Renal cortex interstitium (tissue), 11 donors: ENCODE measurements around the gene PIEZO1. TPM values are rescaled to one million over a fixed set of nuclear protein-coding genes. Genes with fewer than 3 reads are reported as not detected.

Experiments used
- DNase-seq, 11 donors: peaks; one replicate each; pipeline ENCODE4 v3.0.0-alpha.2; 2013; ENCODE audit warnings: low read depth in 9 of 11, low spot score in 4 of 11; ENCODE audit errors: extremely low read depth in 1 of 11
- polyA plus RNA-seq, 3 donors: library from polyadenylated mRNA; unstranded; fragments of 120-200 nt; gene quantifications; one replicate each; pipeline ENCODE4 v1.2.1, GENCODE V29; 2013; ENCODE audit not compliant: insufficient read length in 3 of 3

Gene PIEZO1
- polyA plus RNA-seq, 3 donors: 31.6 to 70.3 (median 48.9) TPM

GRCh38 chr16:88730632-88731607 is 54.1 kb downstream of the PIEZO1 start:
- DNase-seq: no peak

- no peak for DNase-seq
These were observed 57.1 kb downstream of the PIEZO1 start for GRCh38 chr16:88727871-88728270.

DNA sequence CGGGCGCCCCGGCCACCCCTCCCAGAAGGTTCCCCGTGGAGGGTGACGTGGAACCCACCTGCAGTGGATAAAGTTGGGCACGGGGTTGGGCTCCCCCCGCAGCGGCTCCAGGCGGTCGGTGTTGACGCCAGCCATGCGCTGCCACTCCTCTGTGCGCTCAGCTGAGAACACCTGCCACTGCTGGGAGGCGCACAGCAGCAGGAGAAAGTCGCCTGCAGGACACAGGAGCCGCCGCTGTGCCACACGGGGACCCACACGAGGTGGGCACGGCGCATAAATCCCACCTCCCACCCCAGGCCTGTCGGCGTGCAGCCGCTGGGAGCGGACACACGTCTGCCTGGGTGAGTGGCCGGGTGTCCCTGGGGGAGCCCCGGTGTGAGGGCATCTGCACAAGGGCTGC is 58.0 kb downstream of the PIEZO1 start:
- no peak for DNase-seq

DNA sequence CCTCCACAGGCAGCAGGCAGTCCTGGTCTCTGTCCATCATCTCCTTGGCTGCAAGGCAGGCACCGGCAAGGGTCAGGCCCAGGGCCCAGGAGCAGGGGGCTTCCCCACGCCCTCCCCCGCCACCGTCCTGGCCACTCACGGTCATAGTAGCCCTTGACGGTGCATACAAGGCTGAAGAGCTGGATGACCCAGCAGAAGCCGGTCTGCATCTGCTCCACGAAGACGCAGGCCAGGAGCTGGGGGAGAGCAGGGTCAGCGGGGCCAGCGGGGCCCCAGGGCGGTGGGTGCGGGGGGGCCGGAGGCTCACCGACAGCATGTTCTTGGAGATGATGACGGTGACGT is 58.6 kb downstream of the PIEZO1 start:
- DNase-seq: no peak

GRCh38 chr16:88725609-88726407 is 59.2 kb downstream of the PIEZO1 start:
- DNase-seq: no peak

DNA sequence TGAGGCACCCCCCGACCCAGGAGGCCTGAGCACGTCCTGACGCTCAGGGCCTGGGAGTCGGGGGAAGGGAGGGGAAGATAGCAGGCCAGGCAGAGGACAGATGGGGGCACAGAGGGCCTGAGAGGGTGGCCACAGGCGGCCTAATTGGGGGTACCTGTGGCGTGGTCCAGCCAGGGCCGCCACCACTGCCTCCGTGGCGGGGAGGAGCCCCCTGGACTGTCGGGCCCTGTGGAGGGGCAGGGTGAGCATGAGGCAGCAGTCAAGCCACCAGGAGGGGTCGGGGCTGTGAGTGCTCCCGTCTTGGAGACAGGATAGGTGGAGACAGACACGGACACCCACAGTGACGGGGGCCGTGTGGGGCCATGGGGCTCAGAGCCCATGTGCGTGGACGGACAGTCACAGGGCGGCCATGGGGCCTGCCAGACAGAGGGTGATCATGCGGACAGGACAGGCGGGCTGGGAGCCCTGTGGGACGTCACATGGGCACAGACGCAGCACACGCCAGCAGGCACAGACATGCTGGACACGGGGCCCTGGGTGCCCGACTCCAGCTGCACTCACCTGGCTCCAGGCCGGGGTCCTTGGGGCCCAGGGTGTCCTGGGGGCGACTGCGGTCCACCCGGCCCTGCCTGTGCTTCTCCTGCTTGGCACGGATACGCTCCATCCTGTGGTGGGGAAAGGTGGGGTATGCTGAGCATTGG is 60.0 kb downstream of the PIEZO1 start:
- no peak for DNase-seq

DNA sequence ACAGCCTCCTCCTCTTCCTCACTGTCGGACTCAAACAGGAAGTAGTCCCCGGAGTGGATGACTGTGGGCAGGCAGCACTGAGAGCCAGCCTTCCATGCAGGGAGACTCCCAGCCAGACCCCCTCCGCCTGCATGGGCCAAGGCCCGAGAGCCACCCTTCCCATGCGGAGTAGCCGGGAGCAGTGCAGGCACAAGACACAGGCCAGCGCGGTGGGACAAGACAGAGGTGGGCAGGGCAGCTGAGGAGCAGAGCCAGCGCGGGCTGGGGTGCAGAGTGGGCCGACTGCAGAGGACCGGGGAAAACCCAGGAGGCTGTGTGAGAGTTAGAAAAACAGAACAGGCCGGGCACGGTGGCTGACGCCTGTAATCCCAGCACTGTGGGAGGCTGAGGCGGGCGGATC is 61.1 kb downstream of the PIEZO1 start:
- no peak for DNase-seq

GRCh38 chr16:88723507-88723887 is 61.5 kb downstream of the PIEZO1 start:
- no peak for DNase-seq

GRCh38 chr16:88722784-88723506 is 62.1 kb downstream of the PIEZO1 start:
- no peak for DNase-seq

DNA sequence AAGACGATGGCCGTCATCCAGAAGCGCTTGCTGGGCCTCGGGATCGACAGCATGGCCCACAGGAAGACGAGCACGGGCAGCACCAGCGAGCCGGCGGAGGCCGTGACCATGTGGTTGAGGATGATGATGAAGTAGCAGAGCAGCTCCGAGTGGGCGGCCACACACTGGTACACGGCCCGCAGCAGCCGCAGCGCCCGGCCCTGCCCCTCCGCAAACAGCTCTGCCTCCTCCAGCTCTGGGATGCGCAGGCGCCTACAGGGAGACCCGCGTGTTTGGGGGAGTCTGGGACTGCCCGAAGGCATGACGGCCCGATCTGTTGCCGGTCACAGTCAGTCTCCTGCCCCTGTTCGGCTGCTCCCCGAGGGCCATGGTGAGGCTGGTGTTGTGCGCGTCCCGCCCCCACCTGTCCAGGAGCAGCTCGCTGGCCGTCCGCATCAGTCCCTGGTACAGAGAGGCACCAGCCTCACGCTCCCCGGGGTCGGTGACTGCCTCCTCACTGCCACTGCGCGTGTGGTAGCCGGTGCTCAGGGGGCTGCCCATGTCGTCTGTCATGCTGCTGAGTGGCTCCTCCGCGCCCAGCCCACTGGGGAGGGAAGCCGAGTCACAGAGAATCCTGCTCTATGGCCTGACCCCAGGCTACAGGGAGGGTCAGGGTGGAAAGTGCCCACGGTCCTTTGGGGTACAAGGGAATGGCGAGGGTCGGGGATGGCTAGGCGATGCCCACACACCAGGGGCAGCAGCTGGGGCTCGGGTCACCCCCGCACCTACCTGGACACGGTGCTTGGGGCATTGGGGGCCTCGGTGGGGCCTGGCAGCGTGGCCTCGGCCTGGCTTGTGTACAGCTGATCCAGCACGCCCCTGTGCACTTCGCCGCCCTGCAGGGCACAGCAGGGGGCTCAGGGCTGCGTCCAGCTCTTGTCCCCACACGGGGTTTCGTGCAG is 62.9 kb downstream of the PIEZO1 start:
- no peak for DNase-seq

DNA sequence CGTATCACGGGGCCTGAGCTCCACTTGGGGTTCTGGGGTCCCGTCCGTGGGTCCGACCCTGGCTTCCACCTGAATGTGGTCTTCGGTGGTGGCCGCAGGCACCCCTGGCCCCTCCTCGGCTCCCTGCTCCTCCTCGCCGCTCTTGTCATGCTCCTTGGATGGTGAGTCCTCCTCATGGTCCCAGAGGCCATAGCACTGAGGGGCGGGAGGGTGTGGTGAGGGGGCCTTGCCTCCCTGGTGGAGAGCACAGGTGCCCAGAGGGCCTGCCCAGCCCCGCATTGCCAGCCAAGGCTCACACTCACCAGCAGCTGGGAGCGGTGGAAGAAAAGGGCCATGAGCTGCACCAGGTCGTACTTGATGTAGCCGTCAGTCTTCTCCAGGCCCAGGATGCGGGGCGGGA is 63.8 kb downstream of the PIEZO1 start:
- DNase-seq: no peak

- no peak for DNase-seq
These were observed 64.5 kb downstream of the PIEZO1 start for GRCh38 chr16:88720396-88720970.

- no peak for DNase-seq
These were observed 65.1 kb downstream of the PIEZO1 start for GRCh38 chr16:88719933-88720296.

GRCh38 chr16:88719267-88719932 is 65.6 kb downstream of the PIEZO1 start:
- DNase-seq: no peak

DNA sequence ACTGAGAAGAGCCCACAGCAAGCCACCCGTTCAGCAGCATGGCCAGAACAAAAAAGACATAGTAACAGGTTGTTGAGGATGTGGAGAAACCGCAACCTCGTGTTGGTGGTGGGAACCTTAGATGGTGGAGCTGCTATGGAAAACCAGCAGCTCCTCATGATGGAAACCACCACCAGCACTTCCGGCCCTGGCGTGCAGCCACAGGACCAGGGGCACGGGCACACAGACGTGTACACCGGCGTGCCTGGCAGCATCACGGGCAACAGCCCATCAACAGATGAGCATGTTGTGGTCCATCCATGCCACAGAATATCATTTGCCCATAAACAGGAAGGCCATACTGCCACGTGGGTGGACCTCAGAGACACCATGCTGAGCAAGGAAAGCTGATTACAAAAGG is 66.8 kb downstream of the PIEZO1 start:
- no peak for DNase-seq

DNA sequence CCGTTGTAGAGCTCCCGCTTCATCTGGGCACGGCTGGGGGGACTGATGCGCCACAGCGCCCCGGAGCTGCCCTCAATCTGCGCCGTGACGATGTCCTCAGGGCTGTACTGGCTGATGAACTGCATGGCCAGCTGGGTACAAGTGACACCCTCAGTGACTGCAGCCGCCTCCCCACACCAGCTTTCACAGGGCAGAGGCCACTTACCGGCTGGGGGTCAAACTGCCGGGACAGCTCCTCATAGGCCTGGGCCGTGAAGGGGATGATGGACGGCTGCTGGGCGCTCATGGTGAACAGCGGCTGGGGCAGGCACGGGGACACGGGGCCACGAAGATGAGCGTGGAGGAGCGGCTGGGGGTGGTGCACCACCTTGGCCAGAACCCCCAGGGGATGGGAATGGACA is 68.4 kb downstream of the PIEZO1 start:
- no peak for DNase-seq

- no peak for DNase-seq
These were observed 68.8 kb downstream of the PIEZO1 start for GRCh38 chr16:88716201-88716600.
